ENCODE results near the gene SLC25A13.

SLC25A13 gene

DNA sequence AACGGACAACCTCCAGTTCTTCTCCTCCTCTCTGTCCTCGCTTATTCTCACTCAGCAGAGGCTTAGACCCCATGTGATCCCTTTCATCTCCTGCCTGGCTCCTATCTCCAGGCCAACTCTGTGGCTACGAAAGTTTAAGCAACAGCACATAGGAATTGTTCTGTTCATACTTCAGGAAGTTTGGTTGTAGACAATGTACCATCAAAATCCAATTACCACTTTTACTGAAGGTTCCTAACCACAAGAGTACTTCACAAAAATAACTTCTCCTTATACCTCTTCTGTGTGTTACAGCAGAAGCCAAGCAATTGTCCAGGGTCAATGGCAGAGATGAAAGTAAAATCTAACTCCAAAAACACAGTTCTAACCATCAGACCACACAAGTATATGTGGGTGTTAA lies 80.0 kb downstream of the SLC25A13 start:
- no peak for DNase-seq (ENCODE audit: low spot score)

GRCh38 chr7:96238976-96239766 lies 82.7 kb downstream of the SLC25A13 start:
- no peak for DNase-seq (ENCODE audit: low spot score)

DNA sequence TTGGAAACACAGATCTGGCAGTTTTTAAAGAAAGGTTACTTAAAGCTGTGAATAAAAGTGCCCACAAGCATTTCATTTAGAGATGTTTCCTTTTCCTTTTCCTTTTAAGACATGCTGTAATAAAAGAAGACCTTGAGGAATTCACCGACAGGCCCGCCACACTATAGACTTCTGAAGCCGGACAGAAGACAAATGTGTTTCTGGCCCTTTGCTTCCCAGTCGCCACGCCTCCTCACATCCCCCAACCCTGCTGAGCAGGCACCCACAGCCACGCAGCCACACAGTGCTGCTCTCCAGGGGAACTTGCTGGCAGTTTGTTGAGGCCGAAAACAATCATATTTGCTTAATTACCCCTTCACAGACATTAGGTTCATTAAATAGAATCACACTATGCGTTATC lies 83.4 kb downstream of the SLC25A13 start:
- no peak for DNase-seq (ENCODE audit: low spot score)

GRCh38 chr7:96237040-96237439 lies 84.9 kb downstream of the SLC25A13 start:
- DNase-seq (ENCODE audit: low spot score): no peak

DNA sequence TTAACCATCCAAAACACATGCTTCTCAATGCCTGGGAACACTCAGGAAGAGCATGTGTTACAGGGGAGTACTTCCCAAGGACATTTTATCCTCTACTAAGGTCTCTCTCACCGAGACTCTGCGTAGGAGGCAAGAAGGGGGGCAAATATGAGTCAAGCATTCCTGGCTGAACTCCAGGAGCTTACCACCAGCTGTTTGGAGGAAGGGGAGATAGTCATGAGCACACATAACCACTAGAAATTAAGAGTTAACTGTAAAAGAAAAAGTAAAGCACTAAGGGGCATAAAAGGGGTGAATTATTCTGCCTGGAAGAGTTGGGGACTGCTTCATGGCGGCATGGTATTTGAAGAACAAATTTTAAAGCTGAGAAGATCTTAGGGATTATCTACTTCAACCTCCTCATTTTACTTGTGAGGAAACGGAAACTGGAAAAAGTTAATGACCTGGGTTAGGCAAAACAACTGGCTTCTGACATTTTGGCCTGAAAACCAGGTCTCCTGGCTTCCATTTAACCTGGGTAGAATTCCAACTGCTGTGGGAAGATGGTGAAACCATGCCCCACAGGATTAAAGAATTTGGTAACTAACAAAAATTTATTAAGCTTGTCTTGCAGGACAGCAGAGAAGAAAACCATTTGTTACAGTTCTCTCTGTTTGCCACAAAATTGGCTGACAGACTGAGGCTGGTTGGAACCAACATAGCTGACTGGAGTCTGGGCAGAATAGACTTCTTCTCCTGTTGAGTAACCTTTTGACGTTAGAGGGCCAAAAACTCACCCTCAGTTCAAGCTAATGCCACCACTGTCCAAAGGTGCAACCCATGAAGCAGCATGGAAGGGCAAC lies 85.5 kb downstream of the SLC25A13 start:
- peak; percentile 23 for DNase-seq (ENCODE audit: low spot score)

DNA sequence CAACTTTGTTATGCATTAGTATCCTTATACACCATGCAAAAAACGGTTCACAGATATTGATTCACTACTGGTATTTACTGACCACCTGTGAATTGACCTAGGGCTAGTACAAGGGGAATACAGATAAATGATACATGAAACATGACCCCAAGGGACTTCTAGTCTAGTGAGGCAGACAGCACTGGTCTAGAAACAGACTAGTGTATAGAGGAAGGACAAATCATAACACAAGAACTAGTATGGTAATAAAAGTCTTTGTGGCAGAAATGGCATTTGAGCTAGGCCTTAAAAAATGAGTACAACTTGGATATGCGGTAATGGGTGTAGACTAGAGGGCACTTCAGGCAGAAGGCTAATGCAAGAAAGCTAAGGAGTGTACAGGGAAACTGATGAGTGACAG lies 86.6 kb downstream of the SLC25A13 start:
- no peak for DNase-seq (ENCODE audit: low spot score)

- DNase-seq (ENCODE audit: low spot score): no peak
Measured at GRCh38 chr7:96233528-96234154, 88.3 kb downstream of the SLC25A13 start.

DNA sequence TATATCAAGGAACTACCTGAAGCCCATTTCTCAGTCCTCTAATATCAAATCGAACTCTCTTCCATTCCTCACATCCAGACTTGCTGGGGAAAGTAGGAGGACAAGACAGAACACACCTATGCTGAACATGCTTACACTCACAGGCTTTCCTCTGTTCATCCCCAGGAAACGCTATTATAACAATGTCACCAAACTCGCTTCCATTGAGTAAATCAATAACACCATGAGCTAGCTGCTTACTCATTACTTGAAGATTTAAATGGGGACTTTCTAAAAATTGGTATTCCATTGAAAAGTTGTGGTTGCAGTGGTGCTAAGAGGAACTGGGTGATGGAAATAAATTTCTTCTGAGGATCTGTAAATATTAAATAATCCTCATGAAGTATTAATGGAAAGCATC lies 88.8 kb downstream of the SLC25A13 start:
- no peak for DNase-seq (ENCODE audit: low spot score)

- no peak for DNase-seq (ENCODE audit: low spot score)
Measured at GRCh38 chr7:96228760-96229159, 93.1 kb downstream of the SLC25A13 start.

GRCh38 chr7:96225251-96225650 lies 96.6 kb downstream of the SLC25A13 start:
- no peak for DNase-seq (ENCODE audit: low spot score)

DNA sequence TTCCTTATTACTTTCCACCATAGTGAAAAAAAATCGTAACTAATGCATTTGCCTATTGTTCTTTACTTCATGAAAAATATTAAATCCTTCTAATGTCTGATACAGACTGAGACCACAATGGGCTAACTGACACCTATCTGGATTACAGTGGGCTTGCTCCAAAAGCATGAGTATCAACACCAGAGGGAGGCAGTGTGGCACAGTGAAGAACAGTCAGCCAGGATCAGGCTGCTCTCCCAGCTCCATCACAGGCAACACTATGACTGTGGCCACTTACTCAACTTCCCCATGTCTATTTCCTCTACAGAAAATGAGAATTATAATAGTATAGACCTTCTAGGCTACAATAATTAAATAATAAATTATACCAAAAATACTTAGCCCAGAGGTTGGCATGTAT lies 97.2 kb downstream of the SLC25A13 start:
- DNase-seq (ENCODE audit: low spot score): no peak

- no peak for DNase-seq (ENCODE audit: low spot score)
Measured at GRCh38 chr7:96224073-96224472, 97.8 kb downstream of the SLC25A13 start.

DNA sequence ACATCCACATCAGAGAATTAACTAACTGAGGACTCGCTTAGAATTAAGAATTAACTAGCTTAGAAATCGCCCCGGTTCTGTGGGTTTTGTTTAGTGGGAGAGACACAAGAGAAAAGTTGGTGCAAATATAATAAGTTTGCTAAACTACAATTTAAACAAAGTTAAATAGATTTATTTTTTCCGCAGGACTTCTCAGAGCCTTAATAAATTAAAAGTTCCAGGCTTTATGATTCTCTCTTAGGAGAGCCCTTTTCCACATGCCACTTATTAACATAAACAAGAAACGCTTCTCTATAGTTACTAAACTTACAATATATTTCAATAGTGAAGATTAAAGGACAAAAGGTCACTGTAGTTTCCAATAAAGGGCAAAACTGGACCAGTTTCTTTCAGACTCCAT lies 100.0 kb downstream of the SLC25A13 start:
- DNase-seq (ENCODE audit: low spot score): no peak

DNA sequence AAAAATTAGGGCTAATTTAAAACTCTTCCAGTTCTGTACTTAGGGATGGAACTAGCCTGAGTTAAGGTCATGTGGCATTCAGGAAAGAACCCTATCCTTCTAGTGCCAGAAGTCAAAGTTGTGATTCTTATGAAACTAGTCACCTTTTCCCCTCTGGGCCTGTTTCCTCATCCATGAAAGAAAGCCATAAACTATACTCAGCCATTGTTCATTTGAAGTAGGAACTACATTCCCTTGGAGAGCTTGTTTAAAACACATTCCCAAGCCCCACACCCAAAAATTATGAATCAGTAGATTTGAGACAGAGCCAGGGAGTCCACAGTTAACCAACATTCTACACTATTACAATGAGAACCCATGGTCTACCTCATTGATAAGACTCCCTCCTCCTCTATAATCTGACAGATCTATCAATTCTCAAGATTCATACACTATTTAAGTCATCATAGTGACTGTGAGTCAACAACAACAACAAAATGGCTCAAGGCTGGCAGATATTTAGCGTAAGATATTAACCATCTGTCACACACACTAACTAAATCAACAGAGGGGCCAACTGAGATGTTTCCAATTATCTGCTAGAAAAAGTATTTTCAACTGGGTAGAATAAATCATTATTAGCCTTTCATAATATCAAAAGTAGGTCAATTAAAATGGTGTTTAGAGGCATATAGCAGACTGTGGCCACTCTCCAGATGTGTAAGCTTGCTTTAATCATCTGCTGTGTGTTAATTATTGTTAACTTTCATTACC lies 102.3 kb downstream of the SLC25A13 start:
- no peak for DNase-seq (ENCODE audit: low spot score)

DNA sequence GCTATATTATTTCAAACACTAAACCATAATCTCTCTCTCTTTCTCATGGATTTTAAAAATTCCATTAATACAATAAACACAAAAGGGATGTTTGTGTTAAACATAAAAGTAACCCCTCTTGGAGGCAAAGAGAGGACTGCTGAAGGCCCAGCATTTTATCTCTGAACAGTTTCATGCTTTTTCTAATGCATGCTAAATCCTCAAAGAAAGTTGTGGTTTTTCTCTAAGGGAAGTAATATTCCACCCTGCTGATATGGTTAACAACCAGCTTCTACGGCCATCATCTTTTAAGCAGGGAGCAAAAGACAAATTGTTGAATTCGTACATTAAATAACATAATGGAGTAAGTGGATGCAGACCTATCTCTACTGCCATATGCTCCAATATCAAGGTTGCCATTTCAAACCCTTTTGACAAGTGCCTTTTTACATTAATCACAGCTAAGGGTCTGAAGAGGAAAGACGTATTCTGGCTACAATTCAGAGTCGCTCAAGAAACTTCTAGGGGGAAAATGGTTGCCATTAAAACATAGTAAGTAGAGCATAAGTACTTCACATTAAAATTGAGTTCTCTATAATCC lies 103.1 kb downstream of the SLC25A13 start:
- DNase-seq (ENCODE audit: low spot score): no peak

DNA sequence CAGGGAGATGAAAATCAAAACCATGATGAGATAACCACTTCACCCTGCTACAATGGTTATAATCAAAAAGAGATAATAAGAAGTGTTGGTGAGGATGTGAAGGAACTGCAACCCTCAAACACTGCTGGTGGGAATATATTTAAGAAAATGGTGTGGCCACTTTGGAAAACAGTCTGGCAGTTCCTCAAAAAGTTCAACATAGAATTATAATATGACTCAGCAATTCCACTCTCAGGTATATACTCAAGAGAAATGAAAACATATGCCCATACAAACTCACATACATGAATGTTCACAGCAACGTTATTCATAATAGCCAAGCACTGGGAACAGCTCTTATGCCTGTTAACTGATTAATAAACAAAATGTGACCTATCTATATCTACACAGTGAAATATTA lies 104.8 kb downstream of the SLC25A13 start:
- DNase-seq (ENCODE audit: low spot score): no peak

- no peak for DNase-seq (ENCODE audit: low spot score)
Measured at GRCh38 chr7:96216373-96216772, 105.5 kb downstream of the SLC25A13 start.

- no peak for DNase-seq (ENCODE audit: low spot score)
Measured at GRCh38 chr7:96212474-96212873, 109.4 kb downstream of the SLC25A13 start.

- DNase-seq (ENCODE audit: low spot score): no peak
Measured at GRCh38 chr7:96211954-96212353, 109.9 kb downstream of the SLC25A13 start.

- DNase-seq (ENCODE audit: low spot score): no peak
Measured at GRCh38 chr7:96205665-96206064, 116.2 kb downstream of the SLC25A13 start.

DNA sequence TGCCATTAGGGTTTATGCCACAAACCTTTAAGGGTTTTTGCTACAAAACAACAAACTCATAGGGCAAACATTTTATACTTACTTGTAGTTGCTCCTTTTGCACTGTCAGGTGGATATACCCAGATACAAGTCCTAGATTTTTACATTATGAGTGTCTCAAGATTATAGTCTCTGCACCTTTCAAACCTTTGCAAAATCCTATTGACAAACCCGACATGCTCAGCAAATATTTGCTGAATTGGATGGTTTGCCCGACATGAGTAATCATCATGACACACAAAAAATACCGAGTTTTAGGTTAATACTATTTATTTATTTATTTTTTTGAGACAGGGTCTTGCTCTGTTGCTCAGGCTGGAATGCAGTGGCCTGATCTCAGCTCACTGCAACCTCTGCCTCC lies 117.3 kb downstream of the SLC25A13 start:
- DNase-seq (ENCODE audit: low spot score): no peak

- no peak for DNase-seq (ENCODE audit: low spot score)
Measured at GRCh38 chr7:96203786-96204185, 118.1 kb downstream of the SLC25A13 start.
